AG20443 (cell line): ENCODE results near the gene CRISPLD2.

Experiments
- DNase-seq: peaks from one replicate; pipeline ENCODE4 v3.0.0; 2012; ENCODE audit warnings: low spot score, mixed read lengths

Gene CRISPLD2

DNA sequence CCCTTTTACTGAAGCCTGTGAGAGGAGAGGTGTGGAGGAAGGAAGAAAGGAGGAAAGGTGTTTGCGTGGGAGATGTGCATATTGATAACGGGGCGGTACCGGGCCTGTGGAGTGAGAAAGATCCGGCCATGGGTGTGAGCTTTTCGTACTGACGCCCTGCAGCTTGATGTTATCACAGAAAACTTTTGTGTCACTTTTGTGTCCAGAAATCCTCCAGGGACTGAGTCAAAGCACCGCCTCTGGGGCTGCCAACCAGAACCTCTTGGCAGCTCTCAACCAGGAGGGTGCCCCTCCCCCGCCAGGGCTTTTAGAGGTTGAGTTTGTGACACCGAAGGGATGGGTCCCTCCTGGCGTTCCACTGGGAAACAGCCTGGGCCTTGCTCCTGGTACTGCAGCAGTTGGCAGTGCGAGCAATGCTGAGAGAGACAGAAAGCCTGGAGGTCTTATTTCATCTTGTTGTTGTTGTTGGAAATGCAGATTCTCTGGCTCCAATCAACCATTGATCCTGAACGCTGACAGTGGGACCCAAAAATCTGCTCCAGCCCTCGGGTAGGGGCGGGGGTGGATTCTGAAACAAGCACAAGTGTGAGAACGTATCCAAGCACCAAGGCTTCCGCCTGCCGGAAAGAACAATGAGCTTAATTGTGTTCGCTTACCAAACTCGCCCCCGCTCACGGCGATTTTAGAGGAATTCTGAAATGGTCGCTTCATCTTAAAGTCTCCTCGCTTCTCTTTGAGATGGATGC is 65.0 kb downstream of the CRISPLD2 start:
- DNase-seq: no peak

GRCh38 chr16:84885342-84885910 is 65.6 kb downstream of the CRISPLD2 start:
- no peak for DNase-seq

GRCh38 chr16:84886497-84887090 is 66.8 kb downstream of the CRISPLD2 start:
- DNase-seq: no peak

GRCh38 chr16:84887207-84887606 is 67.4 kb downstream of the CRISPLD2 start:
- no peak for DNase-seq

DNA sequence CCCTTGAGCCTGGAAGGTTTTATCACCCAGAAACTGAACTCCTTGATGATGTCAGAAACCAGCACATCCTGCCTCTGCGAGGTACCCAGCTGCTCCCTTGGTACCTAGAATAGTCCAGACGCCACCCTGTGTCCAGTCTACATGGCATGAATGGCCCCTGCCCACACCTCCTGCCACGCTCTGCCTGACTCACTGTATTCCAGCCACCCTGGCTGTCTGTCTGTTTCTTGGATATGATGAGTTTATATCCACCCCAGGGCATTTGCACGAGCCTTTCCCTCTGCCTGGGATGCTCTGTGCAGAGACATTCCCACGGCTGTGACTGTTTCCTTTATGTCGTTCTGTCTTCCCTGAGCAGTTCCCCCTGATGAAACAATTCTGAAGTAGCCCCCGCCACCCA is 68.7 kb downstream of the CRISPLD2 start:
- DNase-seq: no peak

DNA sequence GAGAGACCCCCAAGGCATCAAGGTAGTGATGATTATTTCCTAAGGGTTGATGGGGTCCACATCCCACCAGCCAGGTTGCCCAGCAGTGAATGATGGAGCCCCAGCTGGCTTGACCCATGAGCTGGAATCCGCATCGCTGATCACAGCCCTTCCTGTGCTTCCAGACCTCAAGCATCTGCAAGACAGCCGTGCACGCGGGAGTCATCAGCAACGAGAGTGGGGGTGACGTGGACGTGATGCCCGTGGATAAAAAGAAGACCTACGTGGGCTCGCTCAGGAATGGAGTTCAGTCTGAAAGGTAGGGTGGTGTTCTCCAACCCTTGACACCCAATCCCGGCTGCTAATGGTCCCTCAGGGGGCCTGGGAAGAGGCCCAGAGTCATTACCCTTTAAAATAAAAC is 69.3 kb downstream of the CRISPLD2 start:
- no peak for DNase-seq

DNA sequence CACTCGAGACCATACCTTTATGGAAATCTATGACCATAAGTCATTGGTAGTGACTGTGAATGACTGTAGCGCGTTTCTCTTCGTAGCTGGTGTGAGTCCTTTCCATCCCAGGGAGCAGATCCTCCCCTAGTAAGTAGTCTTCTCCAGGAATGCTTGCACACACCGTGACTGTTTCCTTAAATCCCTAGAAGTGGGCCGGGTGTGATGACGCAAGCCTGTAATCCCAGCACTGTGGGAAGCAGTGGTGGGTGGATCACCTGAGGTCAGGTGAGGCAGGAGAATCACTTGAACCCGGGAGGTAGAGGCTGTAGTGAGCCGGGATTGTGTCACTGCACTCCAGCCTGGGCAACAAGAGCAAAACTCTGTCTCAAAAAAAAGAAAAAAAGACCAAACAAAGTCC is 70.6 kb downstream of the CRISPLD2 start:
- DNase-seq: no peak

- no peak for DNase-seq
Measured at GRCh38 chr16:84891149-84891795, 71.5 kb downstream of the CRISPLD2 start.

- DNase-seq: no peak
Measured at GRCh38 chr16:84892097-84892496, 72.3 kb downstream of the CRISPLD2 start.

GRCh38 chr16:84893467-84893848 is 73.7 kb downstream of the CRISPLD2 start:
- no peak for DNase-seq

DNA sequence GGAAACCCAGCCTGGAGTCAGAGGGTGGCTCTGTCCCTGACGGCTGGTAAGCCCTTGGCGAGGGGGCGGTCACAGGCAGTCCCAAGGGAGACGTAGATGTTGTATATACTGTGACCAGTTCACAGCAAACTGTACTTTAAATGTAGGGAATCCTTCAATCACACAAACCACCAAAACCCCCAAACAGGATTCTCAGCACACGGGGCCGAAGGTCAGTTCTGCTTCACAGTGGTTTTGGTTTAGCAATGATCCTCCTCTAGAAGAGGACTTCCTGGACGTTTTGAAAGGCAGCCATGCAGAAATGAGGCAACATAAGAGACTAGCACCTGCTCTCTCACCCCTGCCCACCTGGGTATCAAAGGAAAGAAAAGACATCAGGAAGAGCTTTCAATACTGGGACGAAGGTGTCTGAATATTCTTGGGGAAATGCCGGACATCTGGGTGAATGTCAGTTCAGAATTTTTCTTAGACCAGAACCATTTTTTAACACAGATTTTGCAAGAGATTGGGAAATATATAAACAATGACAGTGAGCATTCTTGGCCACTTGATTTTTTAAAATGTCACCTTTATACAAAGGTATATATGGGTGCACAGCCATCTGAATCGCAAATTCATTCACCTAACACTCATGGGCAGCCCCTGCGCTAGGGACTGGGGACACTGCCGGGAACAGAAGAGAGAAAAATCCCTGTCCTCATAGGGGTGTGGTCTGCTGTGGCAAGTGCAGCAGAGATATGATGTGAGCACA is 74.2 kb downstream of the CRISPLD2 start:
- no peak for DNase-seq

DNA sequence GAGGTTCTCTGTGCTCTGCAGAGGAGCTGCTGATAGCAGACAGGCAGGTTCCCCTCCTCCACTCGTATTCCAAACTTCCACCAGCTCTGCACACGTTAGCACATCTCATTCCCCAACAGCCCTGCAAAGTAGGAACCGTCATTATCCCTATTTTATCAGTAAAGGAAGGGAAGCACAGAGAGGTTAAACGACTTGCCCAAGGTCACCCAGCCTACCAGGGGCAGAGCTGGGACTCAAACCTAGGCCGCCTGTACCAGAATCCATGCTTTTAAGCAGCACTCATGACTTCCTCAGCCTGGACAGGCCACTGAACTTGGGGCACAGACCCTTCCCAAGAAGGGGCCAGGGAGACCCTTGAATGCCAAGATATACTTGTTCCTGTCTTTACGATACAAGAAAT is 75.2 kb downstream of the CRISPLD2 start:
- no peak for DNase-seq

GRCh38 chr16:84896847-84897246 is 77.1 kb downstream of the CRISPLD2 start:
- DNase-seq: no peak

DNA sequence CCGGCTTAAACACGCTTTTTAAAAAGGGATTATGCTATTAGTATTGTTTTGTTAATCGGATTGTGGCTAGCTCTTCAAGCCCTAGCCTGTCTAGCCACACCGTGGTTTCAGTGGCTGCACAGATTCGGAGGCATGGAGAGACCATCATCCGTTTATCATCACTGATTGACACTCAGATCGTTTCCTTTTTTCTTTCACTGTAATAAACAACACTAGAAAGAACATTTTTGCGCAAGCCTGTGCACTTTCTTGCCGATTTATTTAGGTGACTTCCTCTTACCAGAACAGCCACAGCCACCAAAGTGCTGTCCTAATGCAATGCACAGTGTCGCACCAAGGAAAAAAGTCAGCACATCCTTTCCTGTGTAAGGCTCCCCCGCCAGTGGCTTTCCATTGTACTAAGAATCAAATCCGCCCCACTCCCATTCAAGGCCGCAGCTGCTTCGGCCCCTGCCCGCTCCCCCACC is 78.2 kb downstream of the CRISPLD2 start:
- no peak for DNase-seq

- DNase-seq: no peak
Measured at GRCh38 chr16:84898447-84898846, 78.7 kb downstream of the CRISPLD2 start.

- DNase-seq: no peak
Measured at GRCh38 chr16:84899414-84899813, 79.6 kb downstream of the CRISPLD2 start.

GRCh38 chr16:84905965-84906460 is 86.2 kb downstream of the CRISPLD2 start:
- no peak for DNase-seq

DNA sequence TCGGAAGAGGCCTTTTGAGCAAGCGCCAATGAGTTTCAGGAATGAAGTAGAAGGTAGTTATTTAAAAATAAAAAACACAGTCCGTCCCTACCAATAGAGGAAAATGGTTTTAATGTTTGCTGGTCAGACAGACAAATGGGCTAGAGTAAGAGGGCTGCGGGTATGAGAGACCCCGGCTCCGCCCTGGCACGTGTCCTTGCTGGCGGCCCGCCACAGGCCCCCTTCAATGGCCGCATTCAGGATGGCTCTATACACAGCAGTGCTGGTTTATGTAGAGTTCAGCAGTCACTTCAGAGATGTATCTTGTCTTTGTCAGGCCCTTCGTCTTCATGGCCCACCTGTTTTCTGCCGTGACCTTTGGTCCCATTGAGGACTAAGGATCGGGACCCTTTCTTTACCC is 87.3 kb downstream of the CRISPLD2 start:
- DNase-seq: no peak

GRCh38 chr16:84907575-84907974 is 87.8 kb downstream of the CRISPLD2 start:
- no peak for DNase-seq

DNA sequence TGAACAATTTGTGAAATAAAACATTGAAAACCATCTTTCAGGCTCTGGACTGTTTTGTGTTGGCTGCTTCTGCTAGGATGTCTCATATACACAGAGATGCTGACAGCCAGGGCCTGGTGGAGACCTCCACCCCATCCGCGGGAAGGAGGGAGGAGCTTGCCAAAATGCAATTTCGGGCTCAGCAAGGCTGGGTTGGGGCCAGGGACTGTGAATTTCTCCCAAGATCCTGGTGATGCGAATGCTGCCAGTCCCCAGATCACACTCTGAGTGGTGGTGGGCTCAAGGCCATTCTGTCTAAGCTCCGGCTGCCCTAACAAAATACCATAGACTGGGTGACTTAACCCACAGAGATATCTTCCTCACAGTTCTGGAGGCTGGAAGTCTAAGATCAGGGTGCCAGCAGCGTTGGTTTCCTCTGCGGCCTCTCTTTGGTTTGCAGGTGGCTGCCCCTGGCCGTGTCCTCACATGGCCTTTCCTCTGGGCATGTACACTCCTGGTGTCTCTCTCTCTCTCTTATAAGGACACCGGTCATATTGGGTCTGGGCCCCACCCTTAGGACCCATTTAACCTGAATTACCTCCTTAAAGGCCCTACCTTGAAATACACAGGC is 89.8 kb downstream of the CRISPLD2 start:
- DNase-seq: no peak

DNA sequence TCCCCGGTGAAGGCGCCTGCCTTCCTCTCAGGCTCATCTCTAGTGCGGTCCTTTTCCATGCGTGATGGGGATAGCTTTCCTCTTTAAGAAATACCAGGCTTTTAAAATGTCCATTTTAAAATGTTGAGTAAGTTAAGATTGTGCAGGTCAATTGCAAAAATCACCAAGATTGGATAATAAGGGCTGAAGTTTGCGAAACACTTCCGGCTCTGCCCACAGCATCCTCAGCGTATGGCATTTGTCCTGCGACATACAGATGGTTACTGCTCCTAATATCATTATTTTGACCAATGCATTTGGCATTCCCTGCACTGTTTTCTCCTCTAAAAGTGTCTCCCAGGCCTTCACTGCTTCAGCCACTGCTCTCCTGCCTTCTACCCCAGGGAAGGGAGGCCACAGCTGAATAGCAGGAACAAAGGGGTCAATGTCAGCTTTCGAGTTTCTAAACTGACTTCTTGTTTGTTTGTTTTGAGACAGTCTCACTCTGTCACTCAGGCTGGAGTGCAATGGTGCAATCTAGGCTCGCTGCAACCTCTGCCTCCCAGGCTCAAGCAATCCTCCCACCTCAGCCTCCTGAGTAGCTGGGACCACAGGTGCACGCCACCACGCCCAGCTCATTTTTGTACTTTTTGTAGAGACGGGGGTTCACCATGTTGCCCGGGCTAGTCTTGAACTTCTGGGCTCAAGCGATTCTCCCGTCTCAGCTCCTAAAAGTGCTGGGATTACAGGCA is 91.9 kb downstream of the CRISPLD2 start:
- no peak for DNase-seq
